Endothelial cell of umbilical vein (primary cell): ENCODE results near the gene RABIF. TPM values are rescaled to one million over a fixed set of nuclear protein-coding genes. Genes with fewer than 3 reads are reported as not detected.

Source experiments
- BruUV-seq: library from RNA; stranded (reverse); fragments of 400-500 nt; replicated peaks from 2 replicates; lab custom pipeline; 2021; lab: Mats Ljungman, UMichigan
- CTCF ChIA-PET: fragments of 300-600, 350-600 bp; sonication (Branson Sonifier 250); formaldehyde crosslinking; loops from one replicate; lab custom pipeline; 2021; ENCODE audit warnings: antibody characterized with exemption, inconsistent platforms; lab: Charles Lee
- POLR2A ChIA-PET: fragments of 300-600, 350-600 bp; sonication (Branson Sonifier 250); formaldehyde crosslinking; loops from one replicate; lab custom pipeline; 2021; ENCODE audit warnings: antibody characterized with exemption, inconsistent platforms; lab: Charles Lee
- DNase-seq: peaks from one replicate; pipeline ENCODE4 v3.0.0-alpha.2; 2011; ENCODE audit warnings: low read depth, low spot score
- FAIRE-seq: peaks from 2 replicates; lab custom pipeline; 2011; peaks lifted over from hg19 to GRCh38; lab: Jason Lieb, UNC
- H2AFZ ChIP-seq: 2 replicates; pipeline ENCODE4 v1.6.0; 2012; ENCODE audit warnings: low read depth, low read length, control low read depth, inconsistent platforms
- H3K27ac ChIP-seq: 2 replicates; pipeline ENCODE4 v1.5.1; 2011; ENCODE audit warnings: low read depth, mild to moderate bottlenecking, control low read depth, low read length, moderate library complexity; ENCODE audit not compliant: insufficient read depth
- H3K27me3 ChIP-seq, 2 experiments: 2 replicates each; pipeline versions ENCODE4 v1.6.0 to v1.6.1; 2011; ENCODE audit warnings: low read length in 2 of 2, mixed read lengths in 1 of 2; ENCODE audit not compliant: control insufficient read depth in 2 of 2, insufficient read depth in 2 of 2
- H3K36me3 ChIP-seq, 2 experiments: 2 replicates in 1 of 2; 3 replicates in 1 of 2; pipeline ENCODE4 v1.5.1; 2011; ENCODE audit warnings: low read length in 2 of 2, mild to moderate bottlenecking in 1 of 2, moderate library complexity in 1 of 2; ENCODE audit not compliant: control insufficient read depth in 2 of 2, insufficient read depth in 2 of 2; ENCODE audit errors: extremely low read depth in 1 of 2
- H3K4me1 ChIP-seq: 3 replicates; pipeline ENCODE4 v1.5.1; 2011; ENCODE audit warnings: mild to moderate bottlenecking, low read length; ENCODE audit not compliant: control insufficient read depth, insufficient read depth; ENCODE audit errors: extremely low read depth
- H3K4me2 ChIP-seq: 2 replicates; pipeline ENCODE4 v1.6.1; 2011; ENCODE audit warnings: low read length, control low read depth, mixed read lengths; ENCODE audit not compliant: insufficient read depth
- H3K4me3 ChIP-seq, 3 experiments: fragments of 200-600 bp in 1 of 3; sonication (generic), shearing (Covaris generic) in 1 of 3; replicated peaks in 1 of 3; 2 replicates each; pipeline ENCODE4 v1.5.1; 2011 to 2016; ENCODE audit warnings: control low read depth in 3 of 3, low read length in 3 of 3, mild to moderate bottlenecking in 2 of 3, inconsistent platforms in 1 of 3, low read depth in 1 of 3, moderate library complexity in 1 of 3; ENCODE audit not compliant: insufficient read depth in 1 of 3
- H3K79me2 ChIP-seq: 2 replicates; pipeline ENCODE4 v1.6.0; 2012; ENCODE audit warnings: low read length, inconsistent platforms; ENCODE audit not compliant: control insufficient read depth, insufficient read depth
- H3K9ac ChIP-seq: replicated peaks from 2 replicates; pipeline ENCODE3; 2011; ENCODE audit warnings: low read length, control low read depth; ENCODE audit not compliant: insufficient read depth; ENCODE audit errors: extremely low read depth
- H3K9me1 ChIP-seq: replicated peaks from 3 replicates; pipeline ENCODE4 v1.6.0; 2011; ENCODE audit warnings: mild to moderate bottlenecking, low read length; ENCODE audit not compliant: control insufficient read depth, insufficient read depth; ENCODE audit errors: extremely low read depth
- H3K9me3 ChIP-seq: replicated peaks from 2 replicates; pipeline ENCODE4 v1.5.1; 2012; ENCODE audit warnings: low read length, inconsistent platforms; ENCODE audit not compliant: control insufficient read depth, insufficient read depth
- H4K20me1 ChIP-seq: replicated peaks from 2 replicates; pipeline ENCODE3; 2011; ENCODE audit warnings: mild to moderate bottlenecking, low read length; ENCODE audit not compliant: control insufficient read depth, insufficient read depth; ENCODE audit errors: extremely low read depth
- EZH2 ChIP-seq: IDR thresholded peaks from 2 replicates; pipeline ENCODE4 v1.6.1; 2012; ENCODE audit warnings: borderline replicate concordance, low read depth, mild to moderate bottlenecking, moderate library complexity, low read length, inconsistent platforms; ENCODE audit not compliant: severe bottlenecking
- FOS ChIP-seq: IDR thresholded peaks from 2 replicates; pipeline ENCODE4 v1.6.1; 2011; ENCODE audit warnings: mild to moderate bottlenecking, low read length, moderate library complexity, borderline replicate concordance; ENCODE audit not compliant: insufficient read depth
- GATA2 ChIP-seq: IDR thresholded peaks from 2 replicates; pipeline ENCODE4 v1.7.0; 2011; ENCODE audit warnings: low read depth, mild to moderate bottlenecking, moderate library complexity, mixed read lengths, low read length; ENCODE audit not compliant: insufficient read length, insufficient read depth
- JUN ChIP-seq: IDR thresholded peaks from 2 replicates; pipeline ENCODE4 v1.6.1; 2011; ENCODE audit warnings: borderline replicate concordance, low read depth; ENCODE audit not compliant: insufficient read length, insufficient read depth
- MYC ChIP-seq: IDR thresholded peaks from one replicate; pipeline ENCODE4 v1.6.1; 2011; ENCODE audit warnings: mild to moderate bottlenecking, low read depth, low read length
- POLR2A ChIP-seq: IDR thresholded peaks from 2 replicates; pipeline ENCODE4 v1.6.1; 2012; ENCODE audit warnings: low read depth, mild to moderate bottlenecking, control low read depth, low read length
- POLR2AphosphoS5 ChIP-seq: IDR thresholded peaks from 2 replicates; pipeline ENCODE4 v1.6.1; 2012; ENCODE audit warnings: low read depth, mild to moderate bottlenecking, control low read depth, low read length, moderate library complexity; ENCODE audit not compliant: insufficient read depth
- dilution Hi-C: fragments of 300-500 bp; cut with MboI; formaldehyde crosslinking; loops from one replicate; pipeline ENCODE4 v1.15.0; 2019; ENCODE audit warnings: low sequenced_read_pairs; ENCODE audit not compliant: extremely low pct_ligation_motif_present
- intact Hi-C: fragments of 100-400 bp; cut with micrococcal nuclease; formaldehyde crosslinking; loops from one replicate; pipeline ENCODE4 v1.10.0; 2022
- polyA plus RNA-seq, 4 experiments: library from polyadenylated mRNA; depleted of rRNA in 3 of 4; stranded (reverse) in 3 of 4; unstranded in 1 of 4; fragments of >200 nt; gene quantifications; 2 replicates each; pipeline versions ENCODE4 v1.2.1 to v1.2.3, GENCODE V29; 2011 to 2012; ENCODE audit warnings: missing spikeins in 1 of 4
- total RNA-seq: library from RNA; stranded (reverse); gene quantifications from 2 replicates; pipeline ENCODE4 v1.2.3, GENCODE V29; 2021
- TF ChIP-seq, protein P1 (sequence below), 2 donors: IDR thresholded peaks; 1 replicate in 1 of 2; 2 replicates in 1 of 2; pipeline ENCODE4 v1.5.1; 2011; ENCODE audit warnings: low read length in 2 of 2, mild to moderate bottlenecking in 2 of 2, moderate library complexity in 2 of 2, control low read depth in 1 of 2, inconsistent platforms in 1 of 2, low read depth in 1 of 2; ENCODE audit not compliant: insufficient read depth in 1 of 2; ENCODE audit errors: extremely low read depth in 1 of 2
- TF ChIP-seq, protein P2 (sequence below): IDR thresholded peaks from 2 replicates; pipeline ENCODE4 v1.6.1; 2011; ENCODE audit not compliant: insufficient read depth, insufficient read length

Gene RABIF
- total and polyA plus RNA-seq, 2 donors (not counting 3 experiments of a cell fraction or from before 2014, with no cell fraction given): 15.8 to 17.1 TPM

DNA sequence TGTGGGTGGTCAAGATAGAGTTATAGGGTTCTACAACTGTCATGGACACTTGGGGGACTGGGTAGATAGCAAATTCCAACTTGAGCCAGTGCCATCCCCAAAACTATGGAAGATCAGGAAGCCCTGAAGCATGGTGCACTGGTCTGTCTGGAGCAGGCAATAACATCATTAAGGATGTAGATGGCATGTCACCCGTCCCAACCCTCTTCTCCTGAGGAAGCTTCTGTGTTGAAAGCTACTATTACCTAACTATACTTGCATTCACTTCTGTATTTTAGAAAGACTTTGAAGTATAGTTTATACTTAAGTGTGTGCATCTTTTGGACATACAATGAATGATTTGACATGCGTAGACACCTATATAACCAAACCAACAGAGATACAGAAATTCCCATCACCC is 32.9 kb downstream of the RABIF start:
- no peak for TF ChIP-seq EZH2
- TF ChIP-seq POLR2A: no peak
- TF ChIP-seq FOS: no peak
- TF ChIP-seq, protein P1, sequence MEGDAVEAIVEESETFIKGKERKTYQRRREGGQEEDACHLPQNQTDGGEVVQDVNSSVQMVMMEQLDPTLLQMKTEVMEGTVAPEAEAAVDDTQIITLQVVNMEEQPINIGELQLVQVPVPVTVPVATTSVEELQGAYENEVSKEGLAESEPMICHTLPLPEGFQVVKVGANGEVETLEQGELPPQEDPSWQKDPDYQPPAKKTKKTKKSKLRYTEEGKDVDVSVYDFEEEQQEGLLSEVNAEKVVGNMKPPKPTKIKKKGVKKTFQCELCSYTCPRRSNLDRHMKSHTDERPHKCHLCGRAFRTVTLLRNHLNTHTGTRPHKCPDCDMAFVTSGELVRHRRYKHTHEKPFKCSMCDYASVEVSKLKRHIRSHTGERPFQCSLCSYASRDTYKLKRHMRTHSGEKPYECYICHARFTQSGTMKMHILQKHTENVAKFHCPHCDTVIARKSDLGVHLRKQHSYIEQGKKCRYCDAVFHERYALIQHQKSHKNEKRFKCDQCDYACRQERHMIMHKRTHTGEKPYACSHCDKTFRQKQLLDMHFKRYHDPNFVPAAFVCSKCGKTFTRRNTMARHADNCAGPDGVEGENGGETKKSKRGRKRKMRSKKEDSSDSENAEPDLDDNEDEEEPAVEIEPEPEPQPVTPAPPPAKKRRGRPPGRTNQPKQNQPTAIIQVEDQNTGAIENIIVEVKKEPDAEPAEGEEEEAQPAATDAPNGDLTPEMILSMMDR (IDR thresholded peaks at IDR 0.05; ENCODE audit: extremely low read depth in 1 of 2, insufficient read depth in 1 of 2, low read depth in 1 of 2, low read length in 2 of 2): no peak
- TF ChIP-seq, protein P2, sequence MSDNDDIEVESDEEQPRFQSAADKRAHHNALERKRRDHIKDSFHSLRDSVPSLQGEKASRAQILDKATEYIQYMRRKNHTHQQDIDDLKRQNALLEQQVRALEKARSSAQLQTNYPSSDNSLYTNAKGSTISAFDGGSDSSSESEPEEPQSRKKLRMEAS: no peak
- TF ChIP-seq GATA2: no peak
- TF ChIP-seq JUN: no peak
- TF ChIP-seq POLR2AphosphoS5: no peak
- TF ChIP-seq MYC: no peak
- POLR2A ChIA-PET: no interaction called here
- DNase-seq (no peak), FAIRE-seq (no peak)
- Histone ChIP-seq H3K79me2 (no peaks in the 10 kb centered on the region), H2AFZ (no peak overlapping the region), H3K27me3 (no peaks in the 10 kb centered on the region), H3K9ac (no peak overlapping the region), H3K4me2 (no peak overlapping the region), H3K9me1 (no peaks in the 10 kb centered on the region), H3K27ac (no peak overlapping the region), H4K20me1 (no peaks in the 10 kb centered on the region), H3K4me1 (peaks cover 6% of the 10 kb centered on the region), H3K36me3 (no peaks in the 10 kb centered on the region), H3K4me3 (no peak overlapping the region), H3K9me3 (no peaks in the 10 kb centered on the region)
- intact Hi-C loops (no loop called here), dilution Hi-C loops (no loop called here)
- CTCF ChIA-PET: no interaction called here
- no TSS peak for BruUV-seq
